Caco-2 (cell line): ENCODE results near the gene CDK5RAP2. TPM values are rescaled to one million over a fixed set of nuclear protein-coding genes. Genes with fewer than 3 reads are reported as not detected.

ENCODE experiments used
- BruUV-seq: library from RNA; stranded (reverse); fragments of 400-500 nt; replicated peaks from 2 replicates; lab custom pipeline; 2021; lab: Mats Ljungman, UMichigan
- CTCF ChIA-PET: fragments of 300-600 bp; sonication (Branson Sonifier 250); formaldehyde crosslinking; loops from one replicate; lab custom pipeline; 2022; ENCODE audit warnings: antibody characterized with exemption; lab: Charles Lee
- POLR2A ChIA-PET: fragments of 300-600 bp; sonication (Branson Sonifier 250); formaldehyde crosslinking; loops from one replicate; lab custom pipeline; 2022; ENCODE audit warnings: antibody characterized with exemption; lab: Charles Lee
- DNase-seq, 2 experiments: peaks; one replicate each; pipeline versions ENCODE4 v3.0.0 to v3.0.0-alpha.2; 2020 to 2022
- H3K27me3 ChIP-seq: replicated peaks from 2 replicates; pipeline ENCODE4 v1.6.0; 2011; ENCODE audit warnings: low read length; ENCODE audit not compliant: control insufficient read depth, insufficient read depth
- H3K36me3 ChIP-seq: 2 replicates; pipeline ENCODE4 v1.5.1; 2011; ENCODE audit warnings: low read length; ENCODE audit not compliant: control insufficient read depth, insufficient read depth
- H3K4me1 ChIP-seq: fragments of 250-450 bp; sonication (Bioruptor Pico); 2 replicates; pipeline ENCODE4 v1.5.1; 2020; ENCODE audit warnings: mild to moderate bottlenecking
- H3K4me3 ChIP-seq: 2 replicates; pipeline ENCODE4 v1.5.1; 2011; ENCODE audit warnings: low read depth, mild to moderate bottlenecking, control low read depth, low read length
- H3K9me3 ChIP-seq: fragments of 250-450 bp; sonication (Bioruptor Pico); 2 replicates; pipeline ENCODE4 v1.5.1; 2020; ENCODE audit warnings: mild to moderate bottlenecking, moderate library complexity
- H3K27ac Mint-ChIP-seq: one replicate; pipeline ENCODE4 v1.8.0; 2022; ENCODE audit warnings: mixed read lengths; ENCODE audit not compliant: unreplicated experiment
- H3K27me3 Mint-ChIP-seq: one replicate; pipeline ENCODE4 v1.8.0; 2022; ENCODE audit warnings: mixed read lengths; ENCODE audit not compliant: insufficient read depth, unreplicated experiment
- H3K36me3 Mint-ChIP-seq: one replicate; pipeline ENCODE4 v1.8.0; 2022; ENCODE audit warnings: mild to moderate bottlenecking, mixed read lengths; ENCODE audit not compliant: insufficient read depth, unreplicated experiment
- H3K4me1 Mint-ChIP-seq: one replicate; pipeline ENCODE4 v1.8.0; 2022; ENCODE audit warnings: low read depth, mixed read lengths; ENCODE audit not compliant: unreplicated experiment
- H3K4me3 Mint-ChIP-seq: one replicate; pipeline ENCODE4 v1.8.0; 2022; ENCODE audit warnings: mild to moderate bottlenecking, moderate library complexity, mixed read lengths; ENCODE audit not compliant: unreplicated experiment
- H3K9me3 Mint-ChIP-seq: one replicate; pipeline ENCODE4 v1.8.0; 2022; ENCODE audit warnings: mixed read lengths; ENCODE audit not compliant: unreplicated experiment
- CTCF ChIP-seq, 2 experiments: fragments of 200-600 bp in 1 of 2; IDR thresholded peaks; 1 replicate in 1 of 2; 2 replicates in 1 of 2; pipeline versions ENCODE4 v1.5.1 to v1.8.0; 2011 to 2022; ENCODE audit warnings: antibody characterized with exemption in 1 of 2, control low read depth in 1 of 2, inconsistent platforms in 1 of 2, low read depth in 1 of 2, low read length in 1 of 2, mild to moderate bottlenecking in 1 of 2, moderate library complexity in 1 of 2; ENCODE audit not compliant: insufficient read depth in 1 of 2, severe bottlenecking in 1 of 2, unreplicated experiment in 1 of 2
- intact Hi-C: fragments of 100-400 bp; cut with micrococcal nuclease; formaldehyde crosslinking; loops from one replicate; pipeline ENCODE4 v1.10.0; 2022; ENCODE audit not compliant: unreplicated experiment
- total RNA-seq: library from RNA; stranded (reverse); gene quantifications from 2 replicates; pipeline ENCODE4 v1.2.3, GENCODE V29; 2022

CDK5RAP2 gene
- total RNA-seq, 1 experiment from 2014 or later, result 71.3 TPM

DNA sequence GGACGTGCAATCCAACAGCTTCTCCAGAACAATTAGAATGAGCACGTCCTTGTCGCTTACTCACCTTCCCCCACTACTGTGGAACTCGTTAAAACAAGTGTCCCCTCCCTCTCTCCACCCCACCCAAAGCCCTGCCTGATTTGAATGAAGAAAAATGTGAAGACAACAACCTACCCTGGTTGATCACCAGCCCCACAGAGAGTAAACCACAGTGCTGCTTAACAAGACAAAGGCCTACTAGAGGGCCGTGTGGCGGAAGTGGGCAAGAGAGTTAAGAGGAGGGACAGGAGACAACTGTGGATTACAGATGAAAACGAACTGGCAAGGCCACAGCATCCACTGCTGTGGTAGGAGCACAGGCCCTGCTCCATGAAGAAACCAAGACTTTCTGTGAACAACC lies 51.1 kb downstream of the CDK5RAP2 start:
- Mint-ChIP-seq H3K4me3 (no peak overlapping the region), H3K27me3 (no peaks in the 10 kb centered on the region), H3K27ac (no peak overlapping the region), H3K36me3 (peaks cover 74% of the 10 kb centered on the region), H3K4me1 (peaks cover 39% of the 10 kb centered on the region), H3K9me3 (no peaks in the 10 kb centered on the region)
- H3K4me3 ChIP-seq, result no peak overlapping the region
- DNase-seq, result no peak
- no peak for TF ChIP-seq CTCF (IDR thresholded peaks at IDR 0.05; ENCODE audit: insufficient read depth in 1 of 2, low read depth in 1 of 2, low read length in 1 of 2, severe bottlenecking in 1 of 2, unreplicated experiment in 1 of 2)
- BruUV-seq, result no TSS peak
- CTCF ChIA-PET, result interaction anchor here (0.6 kb wide), 1 partner anchor 52 kb away, joined by 5 read pairs; no protein-coding TSS in a partner anchor
- H3K4me1 ChIP-seq, result peaks cover 16% of the 10 kb centered on the region
- H3K27me3 ChIP-seq, result no peaks in the 10 kb centered on the region
- intact Hi-C loops, result no loop called here
- H3K36me3 ChIP-seq, result peaks cover 1% of the 10 kb centered on the region
- POLR2A ChIA-PET, result no interaction called here
- no peaks in the 10 kb centered on the region for H3K9me3 ChIP-seq

- no peak overlapping the region for H3K4me3 ChIP-seq
- no peaks in the 10 kb centered on the region for H3K9me3 Mint-ChIP-seq
- intact Hi-C loops, result no loop called here
- no peaks in the 10 kb centered on the region for H3K9me3 ChIP-seq
- H3K27ac Mint-ChIP-seq, result no peak overlapping the region
- no peaks in the 10 kb centered on the region for H3K27me3 Mint-ChIP-seq
- H3K4me3 Mint-ChIP-seq, result no peak overlapping the region
- peaks cover 78% of the 10 kb centered on the region for H3K36me3 Mint-ChIP-seq
- H3K4me1 Mint-ChIP-seq, result peaks cover 34% of the 10 kb centered on the region
- no peak for TF ChIP-seq CTCF (IDR thresholded peaks at IDR 0.05; ENCODE audit: insufficient read depth in 1 of 2, low read depth in 1 of 2, low read length in 1 of 2, severe bottlenecking in 1 of 2, unreplicated experiment in 1 of 2)
- peaks cover 1% of the 10 kb centered on the region for H3K36me3 ChIP-seq
- ChIA-PET CTCF (no interaction called here), POLR2A (interaction anchor here (0.6 kb wide), 1 partner anchor 249 kb away, joined by 11 read pairs; no protein-coding TSS in a partner anchor)
- BruUV-seq, result no TSS peak
- H3K4me1 ChIP-seq, result peaks cover 16% of the 10 kb centered on the region; the same call in 1 of the 2 replicates
- no peak for DNase-seq
- no peaks in the 10 kb centered on the region for H3K27me3 ChIP-seq
These were observed 51.6 kb downstream of the CDK5RAP2 start for GRCh38 chr9:120528327-120528726.

GRCh38 chr9:120526534-120526933 lies 53.4 kb downstream of the CDK5RAP2 start:
- ChIA-PET POLR2A (no interaction called here), CTCF (no interaction called here)
- Mint-ChIP-seq H3K27me3 (no peaks in the 10 kb centered on the region), H3K36me3 (peaks cover 77% of the 10 kb centered on the region), H3K27ac (peak overlapping the region; percentile 11), H3K4me3 (no peak overlapping the region), H3K9me3 (no peaks in the 10 kb centered on the region), H3K4me1 (peaks cover 25% of the 10 kb centered on the region)
- no peak for TF ChIP-seq CTCF (IDR thresholded peaks at IDR 0.05; ENCODE audit: insufficient read depth in 1 of 2, low read depth in 1 of 2, low read length in 1 of 2, severe bottlenecking in 1 of 2, unreplicated experiment in 1 of 2)
- H3K27me3 ChIP-seq, result no peaks in the 10 kb centered on the region
- no peak overlapping the region for H3K4me3 ChIP-seq
- H3K9me3 ChIP-seq, result no peaks in the 10 kb centered on the region
- BruUV-seq, result no TSS peak
- 0 out of 2 replicates have a peak, but pooled peaks cover 8% of the 10 kb centered on the region for H3K4me1 ChIP-seq
- no peak for DNase-seq
- H3K36me3 ChIP-seq, result peaks cover 1% of the 10 kb centered on the region
- intact Hi-C loops, result no loop called here
